ENCODE measurements around the gene TGM2.

DNA sequence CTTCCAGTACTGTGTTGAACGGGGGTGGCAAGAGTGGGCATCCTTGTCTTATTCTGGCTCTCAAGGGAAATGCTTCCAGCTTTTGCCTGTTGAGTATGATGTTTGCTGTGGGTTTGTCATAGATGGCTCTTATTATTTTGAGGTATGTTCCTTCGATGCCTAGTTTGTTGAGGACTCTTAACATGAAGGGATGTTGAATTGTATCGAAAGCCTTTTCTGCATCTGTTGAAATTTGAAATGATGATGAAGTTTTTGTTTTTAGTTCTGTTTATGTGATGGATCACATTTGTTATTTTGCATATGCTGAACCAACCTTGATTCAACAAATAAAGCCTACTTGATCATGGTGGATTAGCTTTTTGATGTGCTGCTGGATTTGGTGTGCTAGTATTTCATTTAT, 83.5 kb downstream of the TGM2 start:
- TF ChIP-seq CTCF (IDR thresholded peaks at IDR 0.05) (no peak), POLR2AphosphoS5 (IDR thresholded peaks at IDR 0.05; ENCODE audit: insufficient read depth in 1 of 2, low read depth in 1 of 2) (no peak), POLR2A (IDR thresholded peaks at IDR 0.05) (no peak)
